NOMO-1 treated with dmso at 0.1 percent for 144 hours (cell line): Measurements from ENCODE around the gene SARNP.
"Not testable (repeated sequence)": the region's sequence is repeated elsewhere in the genome, so short reads cannot be mapped to it uniquely, and the experiment has no call there.

Experiments used
- DNase-seq: peaks from one replicate; lab custom pipeline; 2025; ENCODE audit not compliant: unreplicated experiment; lab: John Stamatoyannopoulos, UW

Gene SARNP

DNA sequence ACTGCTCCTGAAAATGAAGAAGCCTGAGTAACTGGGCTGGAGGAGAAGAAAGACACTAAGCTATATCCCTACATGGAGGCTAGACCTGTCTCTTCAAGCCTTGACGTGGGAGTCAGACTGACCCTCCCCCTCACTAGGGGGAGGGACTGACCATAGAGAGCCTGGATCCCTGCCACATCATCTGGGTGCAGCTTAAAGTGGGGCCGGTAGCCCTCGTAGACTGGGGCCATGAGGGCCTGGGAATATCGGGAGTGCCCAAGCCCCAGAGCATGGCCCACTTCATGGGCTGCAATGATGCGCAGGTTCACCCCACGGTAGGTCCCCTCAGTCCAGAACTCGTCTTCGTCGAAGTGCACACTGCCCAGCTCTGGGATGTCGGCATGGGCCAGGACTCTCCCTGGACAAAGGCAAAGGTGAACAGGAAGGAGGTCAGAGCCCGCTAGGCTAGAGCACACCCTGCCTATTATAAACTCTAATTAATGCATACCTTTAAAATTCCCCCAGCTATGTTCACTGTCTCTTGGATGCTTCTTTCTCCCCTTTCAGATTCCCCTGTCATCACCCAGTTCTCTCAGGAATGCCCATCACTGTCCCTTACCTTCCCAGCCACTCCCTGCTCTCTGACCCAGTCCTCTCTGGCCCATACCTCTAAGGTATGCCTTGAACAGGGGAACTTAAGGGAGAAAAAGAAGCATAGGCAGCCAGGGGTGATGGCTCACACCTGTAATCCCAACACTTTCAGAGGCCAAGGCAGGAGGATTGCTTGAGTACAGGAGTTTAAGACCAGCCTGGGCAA is 22.0 kb upstream of the SARNP start:
- DNase-seq, result no peak

DNA sequence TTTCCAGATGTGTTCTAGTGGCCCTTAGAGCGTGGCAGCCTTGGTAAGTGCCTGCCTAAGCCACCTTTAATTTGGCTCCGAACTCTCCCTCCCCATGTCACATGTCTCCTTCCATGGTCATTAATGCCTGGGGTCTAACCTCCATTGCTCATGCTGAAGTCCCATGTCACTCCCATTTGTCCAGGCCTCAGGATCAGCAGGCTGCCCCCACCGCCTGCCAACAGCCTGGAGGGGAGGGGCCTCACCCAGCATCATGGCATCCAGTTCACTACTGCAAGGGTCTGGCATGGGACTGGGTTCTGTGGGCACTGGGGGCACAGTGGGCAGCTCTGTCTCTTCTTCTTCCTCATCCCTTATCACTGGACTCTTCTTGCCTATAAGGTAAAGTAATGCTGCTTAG is 20.8 kb upstream of the SARNP start:
- DNase-seq, result no peak

DNA sequence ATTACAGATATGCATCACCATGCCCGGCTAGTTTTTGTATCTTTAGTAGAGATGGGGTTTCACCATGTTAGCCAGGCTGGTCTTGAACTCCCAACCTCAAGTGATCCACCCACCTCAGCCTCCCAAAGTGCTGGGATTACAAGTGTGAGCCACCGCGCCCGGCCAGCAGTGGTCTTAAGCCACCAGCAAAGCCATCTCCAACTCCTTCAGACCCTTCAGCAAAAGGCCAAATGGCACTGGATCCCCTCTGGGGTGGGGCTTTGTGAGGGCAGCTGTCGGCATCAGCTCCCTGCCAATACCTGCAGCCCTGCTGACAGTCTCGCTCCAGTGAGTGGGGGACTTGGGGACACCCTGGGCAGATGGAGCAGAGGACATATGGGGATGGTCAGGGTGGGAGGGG is 16.9 kb upstream of the SARNP start:
- not testable (repeated sequence) for DNase-seq

DNA sequence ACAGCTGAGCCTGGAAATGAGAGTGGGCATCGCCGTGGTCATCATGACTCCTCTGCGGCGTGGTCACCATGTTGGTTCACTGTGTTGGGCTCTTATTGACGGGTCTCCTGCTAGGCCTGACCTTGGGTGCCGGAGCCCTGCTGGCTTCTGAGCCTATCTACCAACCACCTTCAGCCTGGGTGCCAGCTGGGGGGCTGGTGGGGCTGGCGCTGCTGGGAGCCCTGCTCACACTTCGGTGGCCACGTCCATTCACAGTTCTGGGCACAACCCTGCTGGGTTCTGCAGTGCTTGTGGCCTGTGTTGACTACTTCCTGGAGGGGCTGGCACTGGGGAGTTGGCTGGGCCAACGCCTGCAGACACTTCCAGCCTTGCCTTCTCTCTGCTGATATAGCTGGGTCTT is 15.5 kb upstream of the SARNP start:
- DNase-seq, result no peak

DNA sequence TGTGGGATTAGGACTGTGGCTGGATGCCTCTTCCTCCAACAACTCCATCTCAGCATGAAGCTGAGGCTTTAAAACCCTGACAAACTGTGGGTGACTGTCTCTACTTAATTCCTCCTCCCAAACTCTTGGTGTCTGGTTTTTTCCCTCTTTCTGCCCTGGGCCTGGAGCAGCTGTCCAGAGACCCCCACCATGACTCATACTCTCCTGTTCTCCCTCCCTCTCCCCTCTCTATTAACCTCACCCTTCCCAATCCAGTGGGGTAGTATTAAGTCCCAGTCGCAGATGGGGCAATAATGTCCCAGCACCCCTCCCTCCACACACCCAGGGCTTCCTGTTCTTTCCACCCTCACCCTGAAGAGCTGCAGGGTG is 13.9 kb upstream of the SARNP start:
- no peak for DNase-seq

DNA sequence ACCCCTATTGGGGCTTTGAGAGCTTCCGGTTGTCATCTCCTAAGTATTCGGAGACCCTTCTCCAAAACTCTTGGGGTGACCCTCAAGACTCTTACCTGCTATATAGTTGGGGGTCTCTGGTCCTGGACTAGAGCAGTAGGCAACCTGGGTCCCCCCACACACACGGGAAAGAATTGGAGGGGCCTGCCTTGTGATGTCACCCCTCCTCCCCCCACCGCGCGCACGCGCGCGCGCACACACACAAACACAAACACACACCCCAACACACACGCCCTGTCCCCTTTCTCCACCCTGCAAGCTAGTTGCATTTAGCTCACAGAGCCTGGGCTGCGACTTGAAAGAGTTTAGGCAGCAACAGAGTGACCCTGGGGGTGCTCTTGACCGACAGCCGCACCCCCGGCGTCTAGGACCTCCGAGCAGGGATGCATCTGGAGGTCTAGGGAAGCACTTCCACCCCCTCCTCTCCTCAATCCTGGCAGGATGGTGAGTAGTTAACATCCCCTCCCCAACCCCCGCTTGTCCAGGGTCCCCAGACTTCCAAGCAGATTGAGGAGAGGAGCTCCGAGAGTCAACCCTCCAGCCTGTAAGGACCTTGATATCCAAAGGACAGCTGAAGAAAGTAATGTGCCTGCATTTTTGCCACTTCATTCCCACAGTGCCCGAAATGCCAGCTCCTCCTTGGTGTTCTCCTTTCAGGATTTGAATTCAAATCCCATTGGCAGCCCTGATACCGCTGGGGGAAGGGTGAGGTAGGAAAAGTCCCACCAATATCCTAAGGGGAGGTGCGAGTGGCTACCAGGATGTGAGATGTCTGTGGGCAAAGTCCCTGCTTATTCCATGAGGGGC is 13.3 kb upstream of the SARNP start:
- DNase-seq, result no peak

DNA sequence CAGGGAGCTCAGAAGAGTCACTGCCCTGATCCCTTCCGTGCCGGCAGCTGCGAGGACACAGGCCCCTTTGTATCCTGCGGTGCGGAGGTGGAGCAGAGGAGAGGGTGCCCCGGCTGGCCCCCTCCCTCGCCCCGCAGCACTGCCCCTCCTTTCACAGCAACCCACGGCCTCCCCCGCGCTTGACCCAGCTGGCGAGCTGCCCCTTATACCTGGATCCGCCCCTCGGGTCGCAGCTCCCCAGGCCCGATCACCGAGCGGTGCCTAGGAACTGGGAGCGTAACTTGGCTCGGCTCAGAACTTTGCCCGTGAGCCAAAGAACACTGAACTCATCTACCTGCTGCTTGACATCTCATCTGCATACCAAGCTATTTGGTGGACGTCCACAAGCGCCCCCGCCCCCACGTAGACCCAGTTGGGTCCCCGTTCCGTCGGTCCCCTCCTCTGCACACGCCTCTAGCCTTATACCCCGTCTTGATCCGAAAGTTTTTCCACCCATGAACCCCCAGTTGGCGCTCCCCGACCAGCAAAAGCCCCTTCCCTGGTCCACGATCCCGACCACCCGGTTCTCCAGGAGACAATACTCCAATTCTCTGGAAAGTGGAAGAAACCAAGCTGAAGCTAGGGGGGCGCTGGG is 12.6 kb upstream of the SARNP start:
- DNase-seq, result no peak

DNA sequence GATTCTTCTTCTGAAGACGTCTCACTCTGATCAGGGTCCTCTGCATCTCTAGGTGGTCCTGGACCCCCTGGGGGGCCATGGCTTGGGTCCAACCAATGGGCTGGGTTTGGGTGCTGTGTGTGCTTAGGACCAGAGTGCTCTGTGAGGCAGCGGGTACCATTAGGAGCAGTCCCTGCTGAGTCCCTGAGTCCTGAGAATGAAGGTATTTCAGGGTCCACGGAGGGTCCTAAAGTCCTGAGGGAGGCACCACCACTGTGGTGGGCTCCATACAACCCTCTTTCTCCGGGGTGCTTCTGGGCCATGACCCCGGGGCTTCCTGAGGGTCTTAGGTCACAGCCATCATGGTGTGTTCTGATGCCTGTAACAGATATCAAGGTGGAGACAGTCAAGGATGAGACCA is 10.8 kb upstream of the SARNP start:
- DNase-seq, result no peak

DNA sequence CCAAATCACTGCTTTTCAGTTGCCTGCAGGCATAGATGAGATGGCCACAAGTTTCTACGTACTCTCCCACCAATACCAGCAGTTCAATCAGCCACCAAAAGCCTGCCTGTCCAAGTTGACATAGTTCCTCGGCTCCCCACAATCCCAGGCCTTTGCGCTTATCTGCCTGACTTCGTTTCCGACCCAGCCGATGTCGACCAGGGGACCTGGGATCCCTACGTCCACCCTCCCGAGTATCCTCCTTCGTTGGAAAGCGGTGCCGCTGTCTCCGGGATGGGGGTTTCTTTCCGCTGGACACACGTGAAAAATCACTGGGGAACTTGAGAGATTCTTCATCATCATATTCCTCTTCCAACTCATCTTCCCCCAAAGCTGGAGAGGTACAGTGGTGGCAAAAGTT is 10.3 kb upstream of the SARNP start:
- no peak for DNase-seq

DNA sequence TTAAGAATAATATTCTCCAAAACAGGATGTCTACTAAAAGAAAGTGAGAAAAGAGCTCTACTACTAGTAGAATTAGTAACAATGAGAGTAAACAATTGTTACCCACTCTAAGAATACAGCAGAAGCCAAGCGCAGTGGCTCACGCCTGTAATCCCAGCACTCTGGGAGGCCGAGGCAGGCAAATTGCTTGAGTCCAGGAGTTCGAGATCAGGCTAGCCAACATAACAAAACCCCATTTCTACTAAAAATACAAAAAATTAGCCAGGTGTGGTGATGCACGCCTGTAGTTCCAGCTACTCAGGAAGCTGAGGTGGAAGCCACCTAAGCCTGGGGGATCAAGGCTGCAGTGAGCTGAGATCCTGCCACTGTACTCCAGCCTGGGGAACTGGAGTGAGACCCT is 7.2 kb upstream of the SARNP start:
- no peak for DNase-seq

DNA sequence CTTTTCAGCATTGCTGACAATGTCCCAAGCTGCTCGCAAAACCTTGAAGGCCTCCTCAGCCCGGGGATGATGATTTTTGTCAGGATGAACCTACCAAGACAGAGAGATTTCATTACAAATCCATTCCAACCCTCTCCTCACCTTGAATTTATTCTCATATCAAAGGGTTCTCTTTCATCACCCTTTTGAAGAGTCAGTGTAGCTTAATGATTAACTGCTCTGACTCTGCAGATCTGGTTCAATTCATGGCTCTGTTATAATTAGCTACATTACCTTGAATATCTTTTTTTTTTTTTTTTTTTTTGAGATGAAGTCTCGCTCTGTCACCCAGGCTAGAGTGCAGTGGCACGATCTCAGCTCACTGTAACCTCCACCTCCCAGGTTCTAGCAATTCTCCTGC is 5.9 kb upstream of the SARNP start:
- DNase-seq, result no peak

DNA sequence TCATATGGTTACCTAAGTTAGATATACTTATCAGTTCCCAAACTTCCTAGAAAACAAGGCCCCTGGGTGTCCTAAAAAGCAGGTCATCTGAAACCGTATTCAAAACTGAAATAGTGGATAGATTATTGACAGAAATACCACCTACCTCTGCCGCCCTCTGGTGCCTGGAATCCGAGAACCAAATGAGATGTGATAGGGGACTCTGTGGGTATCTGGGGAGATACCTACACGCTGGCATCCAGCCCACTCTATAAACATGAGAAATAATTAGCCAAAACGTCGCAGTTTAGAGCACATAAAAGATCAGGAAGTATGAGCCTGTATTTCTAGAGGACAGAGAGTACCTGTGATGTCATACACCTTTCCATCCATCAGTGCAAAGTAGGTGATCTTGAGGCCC is 4.7 kb upstream of the SARNP start:
- no peak for DNase-seq

DNA sequence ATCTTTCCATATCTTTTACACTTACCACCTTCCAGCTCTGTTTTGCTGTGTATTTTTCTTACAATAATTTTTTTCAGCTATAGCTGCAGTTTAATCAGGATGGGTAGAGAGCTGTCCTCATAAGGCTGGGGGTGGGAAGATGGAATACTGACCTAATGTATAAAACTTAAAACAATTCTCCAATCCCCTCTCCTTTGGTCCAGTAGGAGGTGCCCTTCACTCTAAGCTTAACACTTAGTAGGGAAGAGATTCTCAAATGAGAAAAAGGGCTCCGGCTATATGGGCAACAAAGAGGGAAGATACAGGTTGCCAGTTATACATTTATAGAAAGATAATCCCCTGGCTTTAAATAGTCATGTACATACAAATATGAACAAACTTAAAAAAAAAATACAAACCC is 3.2 kb upstream of the SARNP start:
- DNase-seq, result no peak

DNA sequence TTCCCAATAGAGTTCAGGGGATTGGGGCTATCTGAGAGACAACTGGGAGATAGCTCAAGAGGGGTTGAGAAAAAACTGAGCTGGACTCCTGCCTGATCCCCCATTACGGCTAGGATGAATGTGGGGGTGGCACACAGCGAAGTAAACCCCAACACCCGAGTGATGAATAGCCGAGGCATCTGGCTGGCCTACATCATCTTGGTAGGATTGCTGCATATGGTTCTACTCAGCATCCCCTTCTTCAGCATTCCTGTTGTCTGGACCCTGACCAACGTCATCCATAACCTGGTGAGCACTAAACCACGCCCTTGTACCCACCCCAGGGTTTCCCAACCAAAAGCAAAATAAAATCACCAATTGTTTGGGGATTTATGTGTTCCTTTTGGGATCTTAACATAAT is 1.4 kb upstream of the SARNP start:
- no peak for DNase-seq

DNA sequence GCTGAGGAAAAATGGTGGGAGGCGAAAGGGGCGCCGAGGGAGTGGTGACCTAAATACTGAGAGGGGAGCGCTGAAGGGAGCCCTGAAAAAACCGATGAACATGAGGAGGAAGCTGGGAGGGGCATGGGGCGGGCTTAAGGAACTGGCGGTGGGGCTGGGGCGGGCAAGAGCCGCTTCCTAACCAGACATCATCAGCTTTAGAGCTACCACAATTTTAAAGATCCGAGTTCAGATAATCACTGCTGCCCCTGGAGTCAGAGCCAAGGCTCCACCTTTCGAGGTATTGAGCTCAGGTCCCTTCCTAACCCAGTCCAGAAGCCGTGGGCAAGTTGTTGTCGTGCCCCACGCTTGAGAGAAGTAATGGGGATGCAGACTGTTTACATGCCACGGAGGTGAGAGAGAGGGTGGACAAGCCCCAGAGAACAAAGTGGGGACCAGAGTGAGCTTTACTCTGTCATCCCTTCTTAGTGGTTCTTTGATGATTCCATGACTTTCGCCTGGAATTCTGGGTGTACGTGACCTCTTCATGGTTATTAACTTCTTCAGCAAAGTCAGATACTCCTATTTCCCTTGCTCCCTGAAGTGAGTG is 710 bp upstream of the SARNP start:
- peak; percentile 92 for DNase-seq

DNA sequence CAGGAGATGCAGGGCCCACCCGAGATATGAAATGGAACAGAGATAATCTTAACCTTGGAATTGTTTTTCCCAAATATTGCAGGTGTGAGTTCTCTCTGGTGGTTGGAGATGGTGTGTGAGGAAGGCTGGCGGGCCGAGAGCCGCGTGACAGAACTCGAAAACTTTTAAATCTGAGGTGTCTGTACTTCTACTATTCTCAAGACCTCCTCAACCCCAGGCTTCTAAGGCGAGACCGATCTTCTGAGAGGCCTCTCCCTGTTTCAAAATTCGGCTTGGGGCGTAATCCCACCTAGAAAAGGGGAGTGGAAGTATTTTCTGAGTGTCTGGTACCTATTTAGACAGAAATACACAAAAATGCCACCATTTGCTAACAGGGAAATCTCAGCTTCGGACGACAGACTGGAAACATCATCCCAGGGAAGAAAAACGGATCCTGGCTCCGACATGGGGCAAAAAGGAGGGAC is 611 bp downstream of the SARNP start:
- DNase-seq, result no peak

DNA sequence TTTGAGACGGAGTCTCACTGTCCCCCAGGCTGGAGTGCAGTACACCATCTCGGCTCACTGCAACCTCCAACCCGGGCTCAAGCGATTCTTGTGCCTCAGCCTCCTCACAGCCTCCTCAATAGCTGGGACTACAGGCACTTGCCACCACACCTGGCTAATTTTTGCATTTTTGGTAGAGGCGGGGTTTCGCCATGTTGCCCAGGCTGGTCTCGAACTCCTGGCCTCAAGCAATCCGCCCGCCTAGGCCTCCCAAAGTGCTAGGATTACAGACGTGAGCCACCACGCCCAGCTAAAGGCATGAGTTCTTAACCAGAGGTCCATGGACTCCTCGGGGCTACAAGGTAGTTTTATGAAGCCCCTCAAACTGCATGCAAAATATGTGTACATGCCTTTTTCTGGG is 2.1 kb downstream of the SARNP start:
- DNase-seq, result no peak

DNA sequence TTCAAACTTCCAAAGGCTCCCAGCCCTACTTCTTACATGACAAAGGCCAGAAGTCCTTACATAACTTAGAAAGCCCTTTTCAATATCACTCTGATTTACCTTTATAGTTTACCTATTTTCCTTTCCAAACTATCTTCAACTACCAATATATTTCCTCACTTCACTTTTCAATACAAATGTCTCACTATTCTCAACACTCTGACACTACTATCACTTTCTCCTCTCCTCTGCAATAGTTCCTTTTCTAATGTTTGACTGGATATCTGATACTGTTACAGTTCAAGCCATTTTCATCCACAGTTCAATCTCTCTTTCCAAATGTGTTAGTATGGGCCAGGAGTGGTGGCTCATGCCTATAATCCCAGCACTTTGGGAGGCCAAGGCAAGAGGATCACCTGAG is 3.3 kb downstream of the SARNP start:
- DNase-seq, result no peak

DNA sequence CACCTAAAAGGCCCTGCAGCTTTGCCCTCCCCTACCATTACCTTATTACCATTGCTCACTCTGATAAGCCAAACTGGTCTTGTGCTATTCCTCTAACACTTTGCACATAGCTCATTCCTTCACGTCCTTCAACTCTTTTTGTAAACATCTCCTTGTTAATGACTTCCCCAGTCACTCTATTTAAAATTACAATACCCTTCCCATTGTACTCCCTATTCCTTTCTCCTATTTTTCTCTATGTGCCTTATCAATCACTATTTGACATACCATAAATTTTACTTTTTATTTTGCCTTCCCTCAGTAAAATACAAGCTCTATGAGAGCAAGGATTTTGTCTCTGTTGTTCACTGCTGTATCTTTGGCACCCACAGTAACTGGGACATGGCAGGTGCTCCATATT is 5.4 kb downstream of the SARNP start:
- DNase-seq, result no peak

DNA sequence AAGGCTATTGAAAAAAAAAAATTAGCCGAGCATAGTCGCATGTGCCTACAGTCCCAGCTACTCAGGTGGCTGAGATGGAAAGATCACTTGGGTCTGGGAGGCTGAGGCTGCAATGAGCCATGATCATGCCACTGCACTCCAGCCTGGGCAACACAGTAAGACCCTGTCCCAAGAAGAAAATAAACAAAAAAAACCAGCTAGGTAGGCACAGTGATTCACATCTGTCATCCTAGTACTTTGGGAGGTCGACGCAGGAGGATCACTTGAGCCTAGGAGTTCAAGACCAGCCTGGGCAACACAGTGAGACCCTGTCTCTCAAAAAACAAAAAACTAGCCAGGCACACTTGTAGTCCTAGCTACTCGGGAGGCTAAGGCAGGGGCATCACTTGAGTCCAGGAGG is 8.2 kb downstream of the SARNP start:
- DNase-seq, result no peak

DNA sequence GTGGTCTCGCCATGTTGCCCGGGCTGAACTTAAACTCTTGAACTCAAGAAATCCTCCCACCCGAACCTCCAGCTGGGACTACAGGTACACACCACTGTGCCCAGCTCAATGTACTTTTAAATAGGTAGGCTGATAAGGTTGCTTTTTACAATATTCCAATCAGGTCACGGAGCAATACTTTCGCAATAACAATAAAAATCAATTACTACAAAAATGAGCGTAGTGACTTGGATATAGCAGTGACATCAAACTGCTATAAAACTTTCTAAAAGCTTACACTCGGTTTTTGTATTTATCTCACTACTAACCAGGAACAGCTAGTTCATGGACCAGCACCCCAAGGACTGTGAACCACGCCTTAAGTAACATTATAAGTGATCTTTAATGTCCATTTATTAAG is 10.5 kb downstream of the SARNP start:
- no peak for DNase-seq

DNA sequence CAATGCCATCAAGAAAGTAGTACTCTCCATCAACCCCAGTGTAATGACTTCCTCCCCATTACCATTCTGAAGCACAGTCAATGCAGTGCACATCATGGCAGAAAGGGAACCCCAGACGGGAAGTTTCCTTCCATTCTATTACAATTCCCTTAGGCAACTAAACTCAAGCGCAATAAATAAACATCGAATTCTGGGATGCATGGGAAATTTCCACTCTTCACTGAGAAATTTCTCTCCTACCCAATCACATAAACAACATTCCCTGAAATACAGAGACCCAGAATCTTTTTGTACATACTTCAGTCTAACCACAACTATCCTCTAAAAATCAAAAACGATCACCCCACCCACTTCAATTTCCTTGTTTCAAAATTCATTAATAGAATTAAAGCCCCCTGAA is 20.0 kb downstream of the SARNP start:
- DNase-seq, result no peak
